Fibroblast of pulmonary artery (primary cell): ENCODE measurements around the gene NME7.
"Not testable (repeated sequence)": the region's sequence is repeated elsewhere in the genome, so short reads cannot be mapped to it uniquely, and the experiment has no call there.

ENCODE experiments used
- DNase-seq: peaks from one replicate; pipeline ENCODE4 v3.0.0-alpha.2; 2010; ENCODE audit warnings: low read depth
- H3K4me3 ChIP-seq: replicated peaks from 2 replicates; pipeline ENCODE4 v1.5.1; 2011; ENCODE audit warnings: low read depth, mild to moderate bottlenecking, control low read depth, low read length, moderate library complexity
- CTCF ChIP-seq: IDR thresholded peaks from 2 replicates; pipeline ENCODE4 v1.5.1; 2011; ENCODE audit warnings: mild to moderate bottlenecking, control low read depth, low read length, inconsistent platforms; ENCODE audit errors: missing control alignments

NME7 gene

GRCh38 chr1:169130683-169131082 is 236.9 kb downstream of the NME7 start:
- no peak for TF ChIP-seq CTCF
- no peak overlapping the region for H3K4me3 ChIP-seq
- DNase-seq = no peak

GRCh38 chr1:169129109-169129784 is 238.3 kb downstream of the NME7 start:
- DNase-seq = peak; percentile 20
- TF ChIP-seq CTCF = no peak
- H3K4me3 ChIP-seq = no peak overlapping the region

- DNase-seq = no peak
- no peak for TF ChIP-seq CTCF
- no peak overlapping the region for H3K4me3 ChIP-seq
Observed at GRCh38 chr1:169128562-169128961, 239.0 kb downstream of the NME7 start.

GRCh38 chr1:169127305-169127704 is 240.3 kb downstream of the NME7 start:
- no peak for DNase-seq

GRCh38 chr1:169126335-169126734 is 241.3 kb downstream of the NME7 start:
- no peak for TF ChIP-seq CTCF
- DNase-seq = no peak
- no peak overlapping the region for H3K4me3 ChIP-seq

More at GRCh38 chr1:169127305-169127704, 240.3 kb downstream of the NME7 start:
- no peak for TF ChIP-seq CTCF
- H3K4me3 ChIP-seq = no peak overlapping the region

GRCh38 chr1:169125597-169125996 is 242.0 kb downstream of the NME7 start:
- not testable (repeated sequence) for H3K4me3 ChIP-seq, DNase-seq

- H3K4me3 ChIP-seq = no peak overlapping the region
- TF ChIP-seq CTCF = no peak
Observed at GRCh38 chr1:169124459-169124858, 243.1 kb downstream of the NME7 start.

GRCh38 chr1:169122976-169123375 is 244.6 kb downstream of the NME7 start:
- no peak for TF ChIP-seq CTCF

More at GRCh38 chr1:169124459-169124858, 243.1 kb downstream of the NME7 start:
- no peak for DNase-seq

More at GRCh38 chr1:169122976-169123375, 244.6 kb downstream of the NME7 start:
- no peak for DNase-seq
- no peak overlapping the region for H3K4me3 ChIP-seq
